GM06990 (cell line): Measurements from ENCODE around the gene BIRC3.
"Not testable (repeated sequence)": the region's sequence is repeated elsewhere in the genome, so short reads cannot be mapped to it uniquely, and the experiment has no call there.

Source experiments
- DNase-seq: peaks from one replicate; pipeline ENCODE4 v3.0.0-alpha.2; 2011; ENCODE audit not compliant: insufficient read length; ENCODE audit errors: extremely low read depth
- H3K27me3 ChIP-seq: replicated peaks from 2 replicates; pipeline ENCODE4 v1.6.0; 2011; ENCODE audit warnings: low read length; ENCODE audit not compliant: control insufficient read depth, insufficient read depth
- H3K36me3 ChIP-seq: 2 replicates; pipeline ENCODE4 v1.5.1; 2011; ENCODE audit warnings: low read length; ENCODE audit not compliant: control insufficient read depth, insufficient read depth
- H3K4me3 ChIP-seq: replicated peaks from 2 replicates; pipeline ENCODE4 v1.5.1; 2011; ENCODE audit warnings: low read depth, mild to moderate bottlenecking, control low read depth, low read length
- CTCF ChIP-seq: IDR thresholded peaks from 2 replicates; pipeline ENCODE4 v1.5.1; 2011; ENCODE audit warnings: low read length, control low read depth, mild to moderate bottlenecking, inconsistent platforms; ENCODE audit not compliant: insufficient read depth, poor library complexity, severe bottlenecking

Gene BIRC3

DNA sequence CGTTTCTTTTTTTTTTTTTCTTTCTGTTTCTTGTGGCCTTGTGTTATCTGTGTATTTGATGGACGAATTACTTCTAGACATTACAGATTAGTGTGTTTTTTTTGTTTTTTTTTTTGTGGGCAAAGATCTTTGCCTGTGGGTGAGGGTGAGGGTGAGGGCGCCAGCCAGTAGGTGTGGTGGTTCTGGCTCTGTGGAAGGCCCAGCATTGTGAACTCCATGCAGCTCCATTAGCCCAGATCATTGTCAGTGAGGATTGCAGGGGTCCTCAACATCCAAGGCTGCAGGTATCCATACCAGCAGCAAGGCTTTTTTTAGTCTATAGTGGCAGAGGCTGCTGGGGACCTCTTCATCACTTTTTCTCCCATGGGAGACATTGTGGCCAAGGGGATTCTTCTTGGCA is 43.4 kb downstream of the BIRC3 start:
- H3K4me3 ChIP-seq = no peak overlapping the region
- no peak for DNase-seq
- TF ChIP-seq CTCF = no peak
- H3K36me3 ChIP-seq = peaks cover 11% of the 10 kb centered on the region
- no peaks in the 10 kb centered on the region for H3K27me3 ChIP-seq

DNA sequence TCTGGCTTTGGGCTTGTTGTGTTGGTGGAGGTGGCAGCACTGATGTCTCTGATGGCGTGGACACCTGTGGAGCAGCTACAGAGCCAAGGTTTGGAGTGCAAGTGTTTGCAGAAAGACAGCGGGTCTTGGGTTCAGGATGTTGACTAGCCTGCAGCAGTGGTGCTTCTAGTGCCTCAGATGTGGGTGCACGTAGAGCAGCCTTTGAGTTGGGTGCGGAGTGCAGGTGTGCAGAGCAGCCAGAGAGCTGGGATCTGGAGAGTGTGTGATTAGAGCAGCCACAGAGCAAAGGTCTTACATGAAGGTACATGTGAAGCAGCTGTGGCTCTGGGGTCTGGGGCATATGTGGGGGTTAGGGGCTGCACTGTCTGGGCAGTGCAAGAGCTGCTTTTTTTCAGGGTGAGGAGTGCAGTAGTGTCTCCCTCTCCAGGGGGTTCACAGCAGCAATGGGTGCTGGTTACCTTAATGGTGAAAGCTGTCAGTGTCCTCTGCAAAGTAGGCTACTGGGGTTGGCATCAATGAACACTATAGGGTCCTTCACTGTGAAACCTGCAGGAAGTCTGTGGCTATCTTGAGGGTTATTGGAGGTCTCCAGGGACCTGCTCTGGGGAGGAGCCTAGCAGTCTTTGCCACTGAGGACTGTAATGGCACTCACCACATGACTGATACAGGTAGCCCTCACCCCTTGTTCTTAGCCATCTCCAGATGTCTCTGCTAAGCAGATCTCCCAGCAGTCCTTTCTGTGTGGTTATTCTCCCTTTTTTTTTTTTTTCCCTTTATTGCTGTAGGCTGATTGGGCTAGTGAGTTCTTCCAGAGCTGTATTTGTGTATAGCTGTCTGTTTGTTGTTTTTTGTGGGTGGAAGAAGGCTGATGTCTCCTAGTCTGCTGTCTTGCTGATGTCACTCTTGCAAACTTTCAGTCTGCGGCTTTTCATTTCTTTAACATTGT is 44.1 kb downstream of the BIRC3 start:
- no peak overlapping the region for H3K4me3 ChIP-seq
- peaks cover 11% of the 10 kb centered on the region for H3K36me3 ChIP-seq
- H3K27me3 ChIP-seq = no peaks in the 10 kb centered on the region
- DNase-seq = no peak
- no peak for TF ChIP-seq CTCF

DNA sequence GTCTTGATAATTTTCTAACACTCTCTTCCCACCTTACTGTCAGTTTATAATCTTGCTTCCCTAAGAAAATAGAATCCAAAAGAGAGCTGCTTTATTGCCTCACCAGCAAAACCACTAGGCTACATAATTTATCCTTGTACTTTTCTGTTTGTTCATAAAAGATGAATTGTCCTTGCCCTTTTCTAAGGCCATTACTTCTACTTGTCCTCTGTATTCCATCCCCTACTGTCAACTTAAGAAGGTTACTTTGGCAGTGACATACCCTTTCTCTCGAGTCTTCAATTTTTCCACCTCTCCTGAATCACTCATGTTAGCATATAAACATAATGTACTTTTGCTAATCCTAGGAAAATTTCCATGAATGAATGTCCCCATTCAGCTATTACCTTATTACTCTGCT is 47.7 kb downstream of the BIRC3 start:
- no peak for DNase-seq
- Histone ChIP-seq H3K4me3 (no peak overlapping the region), H3K27me3 (no peaks in the 10 kb centered on the region), H3K36me3 (peaks cover 13% of the 10 kb centered on the region)
- TF ChIP-seq CTCF = no peak

DNA sequence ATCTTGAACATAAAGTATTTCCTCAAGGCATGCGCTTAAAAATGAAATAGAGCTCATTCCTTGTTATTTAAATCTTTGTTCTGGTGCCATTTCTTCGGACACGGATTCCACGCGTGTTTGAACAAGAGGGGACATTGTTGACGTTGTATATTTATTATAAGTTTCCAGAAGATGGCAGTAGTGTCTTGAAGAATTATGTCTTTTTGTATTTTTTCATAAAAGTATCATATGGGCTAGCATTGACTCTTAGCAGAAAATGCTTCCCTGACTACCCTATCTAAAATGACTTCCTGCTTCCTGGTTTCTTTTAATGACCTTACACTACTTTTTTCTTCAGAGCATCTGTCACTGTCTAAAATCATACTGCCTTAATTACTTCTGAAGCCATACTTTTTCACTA is 50.1 kb downstream of the BIRC3 start:
- Histone ChIP-seq H3K36me3 (peaks cover 4% of the 10 kb centered on the region), H3K27me3 (no peaks in the 10 kb centered on the region), H3K4me3 (no peak overlapping the region)
- no peak for DNase-seq
- peak; percentile 12 for TF ChIP-seq CTCF

GRCh38 chr11:102368472-102368871 is 51.2 kb downstream of the BIRC3 start:
- peaks cover 4% of the 10 kb centered on the region for H3K36me3 ChIP-seq
- H3K27me3 ChIP-seq = no peaks in the 10 kb centered on the region
- no peak overlapping the region for H3K4me3 ChIP-seq
- peak; percentile 66 for DNase-seq
- no peak for TF ChIP-seq CTCF

DNA sequence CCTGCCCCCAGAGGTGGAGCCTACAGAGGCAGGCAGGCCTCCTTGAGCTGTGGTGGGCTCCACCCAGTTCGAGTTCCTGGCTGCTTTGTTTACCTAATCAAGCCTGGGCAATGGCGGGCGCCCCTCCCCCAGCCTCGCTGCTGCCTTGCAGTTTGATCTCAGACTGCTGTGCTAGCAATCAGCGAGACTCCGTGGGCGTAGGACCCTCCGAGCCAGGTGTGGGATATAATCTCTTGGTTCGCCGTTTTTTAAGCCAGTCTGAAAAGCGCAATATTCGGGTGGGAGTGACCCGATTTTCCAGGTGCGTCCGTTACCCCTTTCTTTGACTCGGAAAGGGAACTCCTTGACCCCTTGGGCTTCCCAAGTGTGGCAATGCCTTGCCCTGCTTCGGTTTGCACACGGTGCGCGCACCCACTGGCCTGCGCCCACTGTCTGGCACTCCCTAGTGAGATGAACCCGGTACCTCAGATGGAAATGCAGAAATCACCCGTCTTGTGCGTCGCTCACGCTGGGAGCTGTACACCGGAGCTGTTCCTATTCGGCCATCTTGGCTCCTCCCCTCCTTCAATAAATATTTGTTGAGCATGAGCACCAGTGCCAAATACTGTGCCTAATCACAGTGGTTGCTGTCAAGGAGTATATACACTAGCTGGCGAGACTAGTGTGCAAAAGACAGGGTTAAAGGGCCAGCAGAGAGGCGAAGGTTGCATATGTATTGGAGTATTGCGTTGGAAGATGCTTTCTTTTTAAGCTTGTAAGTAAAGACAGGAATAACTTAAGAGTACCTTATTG is 57.5 kb downstream of the BIRC3 start:
- not testable (repeated sequence) for H3K4me3 ChIP-seq, H3K27me3 ChIP-seq, H3K36me3 ChIP-seq, DNase-seq
